Erythroblast (primary cell): ENCODE results near the gene DDX27.

Experiments used
- GATA1 ChIP-seq: IDR thresholded peaks from 2 replicates; pipeline ENCODE4 v1.6.1; 2011; ENCODE audit warnings: low read depth, mild to moderate bottlenecking, control low read depth, low read length, moderate library complexity
- POLR2A ChIP-seq: IDR thresholded peaks from 2 replicates; pipeline ENCODE4 v1.6.1; 2011; ENCODE audit warnings: mild to moderate bottlenecking, low read length

DNA sequence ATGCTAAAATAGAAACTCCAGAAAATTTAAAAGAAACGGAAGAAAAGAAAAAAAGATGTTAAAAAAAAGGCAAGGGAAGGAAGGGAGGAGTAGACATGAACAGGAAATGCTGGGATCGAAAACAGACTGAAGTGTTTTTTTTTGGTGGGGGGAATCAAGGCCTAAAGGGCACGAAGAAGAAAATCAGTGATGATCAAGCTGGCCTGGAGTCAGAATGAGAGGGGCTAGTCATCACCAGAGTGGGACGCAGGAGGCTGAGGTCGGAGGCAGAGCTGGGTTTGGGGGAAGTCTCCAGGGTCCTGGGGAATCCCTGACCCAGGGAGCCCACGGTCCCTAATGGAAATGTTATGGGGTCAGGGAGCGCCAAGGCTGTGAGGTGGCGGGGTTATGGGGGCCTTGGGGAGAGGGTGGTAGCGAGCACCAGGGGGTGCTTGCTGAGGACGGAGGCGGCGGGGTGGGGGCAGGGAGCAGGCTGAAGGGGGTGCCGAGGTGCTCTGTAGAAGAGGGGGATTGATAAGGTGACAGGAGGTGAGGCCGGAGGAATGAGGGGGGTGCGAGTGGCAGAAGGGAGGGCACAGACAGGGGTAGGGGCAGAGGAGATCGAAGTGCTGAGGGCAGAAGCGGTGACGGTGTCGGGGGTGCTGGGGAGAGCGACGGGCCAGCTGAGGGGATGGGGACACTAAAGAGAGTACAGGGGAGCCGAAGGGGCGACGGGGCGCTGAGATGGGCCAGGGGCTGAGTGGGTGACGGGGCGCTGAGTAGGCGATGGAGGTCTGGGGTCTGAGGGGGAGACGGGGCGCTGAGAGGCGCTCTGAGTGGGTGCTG is 58.0 kb downstream of the DDX27 start:
- no peak for TF ChIP-seq POLR2A
- no peak for TF ChIP-seq GATA1
